AG04450 (cell line): ENCODE results near the gene PHF10. TPM values are rescaled to one million over a fixed set of nuclear protein-coding genes. Genes with fewer than 3 reads are reported as not detected.

Experiments used
- CTCF ChIA-PET: fragments of 300-600, 350-600 bp; formaldehyde crosslinking; extraction: SDS; loops from one replicate; lab custom pipeline; 2022; ENCODE audit warnings: antibody characterized with exemption, inconsistent platforms; lab: Charles Lee
- POLR2A ChIA-PET: fragments of 350-600 bp; formaldehyde crosslinking; extraction: SDS; loops from one replicate; lab custom pipeline; 2021; ENCODE audit warnings: antibody characterized with exemption, inconsistent platforms; lab: Yijun Ruan, JAX
- DNase-seq: peaks from one replicate; pipeline ENCODE4 v3.0.0-alpha.2; 2011; ENCODE audit warnings: low read depth, low spot score
- H3K27ac ChIP-seq: one replicate; pipeline ENCODE4 v1.5.1; 2012; ENCODE audit warnings: low read depth, low read length, control low read depth
- H3K27me3 ChIP-seq: one replicate; pipeline ENCODE4 v1.6.0; 2012; ENCODE audit warnings: low read length; ENCODE audit not compliant: control insufficient read depth, insufficient read depth
- H3K4me3 ChIP-seq: 2 replicates; pipeline ENCODE4 v1.5.1; 2011; ENCODE audit warnings: mild to moderate bottlenecking, low read depth, low read length, control low read depth
- H3K9me3 ChIP-seq: 2 replicates; pipeline ENCODE4 v1.5.1; 2012; ENCODE audit warnings: low read length; ENCODE audit not compliant: control insufficient read depth, insufficient read depth
- CTCF ChIP-seq: IDR thresholded peaks from 2 replicates; pipeline ENCODE4 v1.5.1; 2011; ENCODE audit warnings: low read depth, low read length, control low read depth, inconsistent platforms
- polyA plus RNA-seq: library from polyadenylated mRNA; depleted of rRNA; stranded (reverse); fragments of >200 nt; gene quantifications from 2 replicates; pipeline ENCODE4 v1.2.3, GENCODE V29; 2011

Gene PHF10
- polyA plus RNA-seq, 1 experiment: 25.9 TPM

- TF ChIP-seq CTCF: no peak
- Histone ChIP-seq H3K27ac (no peak overlapping the region), H3K4me3 (no peak overlapping the region), H3K27me3 (no peaks in the 10 kb centered on the region), H3K9me3 (peaks cover 4% of the 10 kb centered on the region; the same call in 1 of the 2 replicates)
- no peak for DNase-seq
- ChIA-PET POLR2A (no interaction called here), CTCF (interaction anchor here (0.6 kb wide), 1 partner anchor 81 kb away, joined by 4 read pairs; no protein-coding TSS in a partner anchor)
These were observed 47.2 kb downstream of the PHF10 start for GRCh38 chr6:169677096-169677495.

- Histone ChIP-seq H3K27ac (no peak overlapping the region), H3K27me3 (no peaks in the 10 kb centered on the region), H3K9me3 (no peaks in the 10 kb centered on the region; the same call in 1 of the 2 replicates), H3K4me3 (no peak overlapping the region)
- no peak for DNase-seq
- ChIA-PET CTCF (no interaction called here), POLR2A (no interaction called here)
- no peak for TF ChIP-seq CTCF
These were observed 49.3 kb downstream of the PHF10 start for GRCh38 chr6:169675011-169675410.

GRCh38 chr6:169671563-169671962, 52.7 kb downstream of the PHF10 start:
- CTCF ChIA-PET: no interaction called here
- H3K27ac ChIP-seq: no peak overlapping the region
- no peak for TF ChIP-seq CTCF
- DNase-seq: no peak
- POLR2A ChIA-PET: no interaction called here
- H3K9me3 ChIP-seq: no peaks in the 10 kb centered on the region; the same call in 1 of the 2 replicates
- no peak overlapping the region for H3K4me3 ChIP-seq
- H3K27me3 ChIP-seq: no peaks in the 10 kb centered on the region

GRCh38 chr6:169669889-169670288, 54.4 kb downstream of the PHF10 start:
- Histone ChIP-seq H3K4me3 (no peak overlapping the region), H3K27me3 (no peaks in the 10 kb centered on the region), H3K27ac (no peak overlapping the region), H3K9me3 (no peaks in the 10 kb centered on the region; the same call in 1 of the 2 replicates)
- TF ChIP-seq CTCF: no peak
- CTCF ChIA-PET: interaction anchor here (1.0 kb wide), 1 partner anchor 847 kb away, joined by 3 read pairs; no protein-coding TSS in a partner anchor
- POLR2A ChIA-PET: no interaction called here
- DNase-seq: no peak

DNA sequence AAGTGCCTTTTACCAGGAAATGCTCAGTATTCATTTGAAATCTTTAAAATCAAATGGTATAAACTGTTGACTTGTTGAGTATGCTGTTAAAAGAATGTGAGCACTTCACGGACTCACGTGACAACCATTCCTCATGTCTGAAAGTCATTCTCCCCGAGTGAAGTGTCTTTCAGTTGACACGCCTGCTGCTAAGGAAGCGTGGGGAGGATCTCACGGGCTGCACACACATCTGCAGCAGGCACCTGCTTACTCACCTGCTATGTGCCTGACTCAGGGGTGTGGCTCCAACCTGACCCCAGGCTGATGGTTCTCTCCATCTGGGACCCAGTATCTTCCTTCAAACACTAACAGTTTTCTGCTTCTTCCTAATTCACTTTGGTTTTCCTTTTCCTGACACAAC, 55.2 kb downstream of the PHF10 start:
- TF ChIP-seq CTCF: no peak
- CTCF ChIA-PET: no interaction called here

More for the DNA sequence above, 55.2 kb downstream of the PHF10 start:
- no peaks in the 10 kb centered on the region for H3K9me3 ChIP-seq
- H3K27me3 ChIP-seq: no peaks in the 10 kb centered on the region
- DNase-seq: no peak
- POLR2A ChIA-PET: no interaction called here
- no peak overlapping the region for H3K4me3 ChIP-seq
- no peak overlapping the region for H3K27ac ChIP-seq
